Measurements from ENCODE around the gene BLOC1S1.

GRCh38 chr12:55698241-55698955, 17.4 kb upstream of the BLOC1S1 start:
- TF ChIP-seq CTCF (IDR thresholded peaks at IDR 0.05) (no peak), POLR2A (IDR thresholded peaks at IDR 0.05) (no peak)

Data from uterus (tissue), 2 donors.